Uterus (tissue), 2 donors: Measurements from ENCODE around the gene RAB12.

Experiments used
- CTCF ChIP-seq, 4 experiments: fragments of 200-600 bp in 2 of 4; fragments of 450-650 bp in 2 of 4; sonication (generic) in 2 of 4; IDR thresholded peaks; one replicate each; pipeline ENCODE4 v1.5.1; 2016 to 2019; ENCODE audit warnings: antibody characterized with exemption in 4 of 4, mild to moderate bottlenecking in 2 of 4, moderate library complexity in 1 of 4
- POLR2A ChIP-seq, 2 donors: fragments of 450-650 bp; IDR thresholded peaks; one replicate each; pipeline ENCODE4 v1.6.1; 2016; ENCODE audit warnings: antibody characterized with exemption in 2 of 2, mild to moderate bottlenecking in 1 of 2, moderate library complexity in 1 of 2

DNA sequence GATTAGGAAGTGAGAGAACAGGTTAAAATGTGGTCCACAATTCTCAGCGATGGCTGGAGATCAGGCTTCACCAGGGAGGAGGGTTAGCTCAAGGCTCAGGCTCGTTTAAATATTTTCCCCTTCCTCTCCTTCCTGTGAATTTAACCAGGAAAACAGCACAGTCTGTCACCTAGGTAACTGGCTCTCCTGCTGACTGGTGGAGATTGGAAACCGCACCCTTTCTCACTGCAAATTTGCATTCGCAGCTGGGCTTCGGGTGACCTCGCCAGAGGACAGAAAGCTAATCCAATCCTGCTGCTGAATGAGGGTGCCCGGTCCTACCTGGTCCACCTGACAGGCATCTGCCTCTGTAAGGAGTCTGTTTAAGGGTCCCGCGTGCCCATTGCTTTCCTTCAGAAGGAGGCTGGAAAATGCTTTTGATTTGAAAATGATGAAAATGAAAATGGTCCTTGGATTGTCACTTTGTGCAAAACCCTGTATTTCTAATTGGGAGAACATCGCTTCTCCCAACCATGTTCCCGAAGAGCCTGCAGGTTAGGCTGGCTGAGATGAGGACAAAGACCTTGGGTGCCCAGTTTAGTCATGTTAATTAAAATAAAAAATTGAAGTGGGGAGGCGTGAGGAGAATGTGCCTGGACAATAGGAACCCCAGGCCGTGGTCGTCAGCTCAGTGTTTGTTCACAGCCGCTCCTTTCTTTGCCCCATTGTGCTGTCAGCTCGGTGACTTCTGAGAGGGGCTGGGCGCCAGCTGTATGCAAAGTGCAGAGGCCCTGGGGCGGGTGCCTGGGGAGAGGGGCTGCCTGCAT, 52.7 kb downstream of the RAB12 start:
- TF ChIP-seq POLR2A (IDR thresholded peaks at IDR 0.05) (no peak), CTCF (IDR thresholded peaks at IDR 0.05) (no peak)
